ENCODE data around the gene SFSWAP. TPM values are rescaled to one million over a fixed set of nuclear protein-coding genes. Genes with fewer than 3 reads are reported as not detected.

The SFSWAP gene
- total and polyA plus RNA-seq, 4 donors = 6.1 to 21.6 (median 10.1) TPM

DNA sequence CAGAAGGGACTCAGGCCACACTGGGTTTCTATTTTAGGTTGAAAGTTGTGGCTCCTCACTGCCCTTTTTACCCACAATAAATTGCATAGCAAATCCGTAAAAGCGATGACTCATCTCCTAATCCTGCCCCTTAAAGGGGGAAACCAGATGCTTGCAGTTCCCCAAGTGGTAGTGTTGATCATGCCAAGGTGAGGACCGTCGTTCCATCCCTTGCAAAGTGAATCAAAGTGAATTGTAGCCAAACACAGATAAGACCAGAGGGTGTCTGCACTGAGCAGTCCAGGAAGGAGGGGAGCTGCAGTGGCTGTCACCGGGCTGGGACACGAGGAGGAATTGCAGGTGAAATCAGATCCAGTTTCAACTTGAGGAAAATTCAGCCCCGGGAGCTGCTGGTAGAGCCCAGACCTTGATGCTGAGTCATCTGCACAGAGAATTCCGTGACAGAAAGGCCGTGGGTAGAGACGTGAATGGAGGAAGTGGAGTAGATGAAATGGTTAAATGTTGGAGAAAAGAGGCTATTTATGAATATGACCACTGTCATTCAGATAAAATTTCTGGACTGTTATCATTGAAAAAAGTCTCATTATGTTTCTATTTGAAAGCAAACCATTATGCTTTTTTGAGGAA, 73.1 kb downstream of the SFSWAP start:
- TF ChIP-seq HNF4G (IDR thresholded peaks at IDR 0.05) (no peak), NR2F2 (IDR thresholded peaks at IDR 0.05) (no peak), TAF1 (conservative IDR thresholded peaks at IDR 0.05) (no peak), FOXA2 (IDR thresholded peaks at IDR 0.05) (no peak), GABPA (IDR thresholded peaks at IDR 0.05 in 1 of 2, conservative IDR thresholded peaks at IDR 0.05 in 1 of 2) (no peak), SP1 (IDR thresholded peaks at IDR 0.05) (no peak)
- TF ChIP-seq, protein P1, sequence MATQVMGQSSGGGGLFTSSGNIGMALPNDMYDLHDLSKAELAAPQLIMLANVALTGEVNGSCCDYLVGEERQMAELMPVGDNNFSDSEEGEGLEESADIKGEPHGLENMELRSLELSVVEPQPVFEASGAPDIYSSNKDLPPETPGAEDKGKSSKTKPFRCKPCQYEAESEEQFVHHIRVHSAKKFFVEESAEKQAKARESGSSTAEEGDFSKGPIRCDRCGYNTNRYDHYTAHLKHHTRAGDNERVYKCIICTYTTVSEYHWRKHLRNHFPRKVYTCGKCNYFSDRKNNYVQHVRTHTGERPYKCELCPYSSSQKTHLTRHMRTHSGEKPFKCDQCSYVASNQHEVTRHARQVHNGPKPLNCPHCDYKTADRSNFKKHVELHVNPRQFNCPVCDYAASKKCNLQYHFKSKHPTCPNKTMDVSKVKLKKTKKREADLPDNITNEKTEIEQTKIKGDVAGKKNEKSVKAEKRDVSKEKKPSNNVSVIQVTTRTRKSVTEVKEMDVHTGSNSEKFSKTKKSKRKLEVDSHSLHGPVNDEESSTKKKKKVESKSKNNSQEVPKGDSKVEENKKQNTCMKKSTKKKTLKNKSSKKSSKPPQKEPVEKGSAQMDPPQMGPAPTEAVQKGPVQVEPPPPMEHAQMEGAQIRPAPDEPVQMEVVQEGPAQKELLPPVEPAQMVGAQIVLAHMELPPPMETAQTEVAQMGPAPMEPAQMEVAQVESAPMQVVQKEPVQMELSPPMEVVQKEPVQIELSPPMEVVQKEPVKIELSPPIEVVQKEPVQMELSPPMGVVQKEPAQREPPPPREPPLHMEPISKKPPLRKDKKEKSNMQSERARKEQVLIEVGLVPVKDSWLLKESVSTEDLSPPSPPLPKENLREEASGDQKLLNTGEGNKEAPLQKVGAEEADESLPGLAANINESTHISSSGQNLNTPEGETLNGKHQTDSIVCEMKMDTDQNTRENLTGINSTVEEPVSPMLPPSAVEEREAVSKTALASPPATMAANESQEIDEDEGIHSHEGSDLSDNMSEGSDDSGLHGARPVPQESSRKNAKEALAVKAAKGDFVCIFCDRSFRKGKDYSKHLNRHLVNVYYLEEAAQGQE (IDR thresholded peaks at IDR 0.05) = no peak
- TF ChIP-seq, protein P2, sequence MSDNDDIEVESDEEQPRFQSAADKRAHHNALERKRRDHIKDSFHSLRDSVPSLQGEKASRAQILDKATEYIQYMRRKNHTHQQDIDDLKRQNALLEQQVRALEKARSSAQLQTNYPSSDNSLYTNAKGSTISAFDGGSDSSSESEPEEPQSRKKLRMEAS (IDR thresholded peaks at IDR 0.05) = no peak
- TF ChIP-seq, protein P3, sequence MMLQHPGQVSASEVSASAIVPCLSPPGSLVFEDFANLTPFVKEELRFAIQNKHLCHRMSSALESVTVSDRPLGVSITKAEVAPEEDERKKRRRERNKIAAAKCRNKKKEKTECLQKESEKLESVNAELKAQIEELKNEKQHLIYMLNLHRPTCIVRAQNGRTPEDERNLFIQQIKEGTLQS (IDR thresholded peaks at IDR 0.05) = no peak
- TF ChIP-seq, protein P4, sequence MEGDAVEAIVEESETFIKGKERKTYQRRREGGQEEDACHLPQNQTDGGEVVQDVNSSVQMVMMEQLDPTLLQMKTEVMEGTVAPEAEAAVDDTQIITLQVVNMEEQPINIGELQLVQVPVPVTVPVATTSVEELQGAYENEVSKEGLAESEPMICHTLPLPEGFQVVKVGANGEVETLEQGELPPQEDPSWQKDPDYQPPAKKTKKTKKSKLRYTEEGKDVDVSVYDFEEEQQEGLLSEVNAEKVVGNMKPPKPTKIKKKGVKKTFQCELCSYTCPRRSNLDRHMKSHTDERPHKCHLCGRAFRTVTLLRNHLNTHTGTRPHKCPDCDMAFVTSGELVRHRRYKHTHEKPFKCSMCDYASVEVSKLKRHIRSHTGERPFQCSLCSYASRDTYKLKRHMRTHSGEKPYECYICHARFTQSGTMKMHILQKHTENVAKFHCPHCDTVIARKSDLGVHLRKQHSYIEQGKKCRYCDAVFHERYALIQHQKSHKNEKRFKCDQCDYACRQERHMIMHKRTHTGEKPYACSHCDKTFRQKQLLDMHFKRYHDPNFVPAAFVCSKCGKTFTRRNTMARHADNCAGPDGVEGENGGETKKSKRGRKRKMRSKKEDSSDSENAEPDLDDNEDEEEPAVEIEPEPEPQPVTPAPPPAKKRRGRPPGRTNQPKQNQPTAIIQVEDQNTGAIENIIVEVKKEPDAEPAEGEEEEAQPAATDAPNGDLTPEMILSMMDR (IDR thresholded peaks at IDR 0.05; ENCODE audit: low read depth, low read length, missing input control) = no peak
- Histone ChIP-seq H3K27me3 (ENCODE audit: control insufficient read depth in 4 of 4, insufficient read depth in 4 of 4, low read length in 3 of 4) (no peaks in the 10 kb centered on the region), H3K4me1 (ENCODE audit: control insufficient read depth in 4 of 4, insufficient read depth in 4 of 4, low read length in 3 of 4) (no peaks in the 10 kb centered on the region), H3K9me3 (ENCODE audit: control insufficient read depth in 4 of 4, low read length in 3 of 4) (no peaks in the 10 kb centered on the region), H3K9ac (ENCODE audit: low read depth in 1 of 2, low read length in 2 of 2) (no peak overlapping the region), H3K27ac (ENCODE audit: low read depth in 1 of 2, low read length in 2 of 2) (no peak overlapping the region), H3K36me3 (ENCODE audit: control insufficient read depth in 4 of 4, insufficient read depth in 3 of 4, low read depth in 1 of 4, low read length in 3 of 4) (peaks cover 13 to 60% (median 37%) of the 10 kb centered on the region in 4 donors), H3K4me3 (ENCODE audit: low read depth in 1 of 3, low read length in 3 of 3) (no peak overlapping the region)
- 86% methylated on average over 10 of the region's 10 CpGs for WGBS
- DNase-seq (ENCODE audit: low spot score) = no peak

DNA sequence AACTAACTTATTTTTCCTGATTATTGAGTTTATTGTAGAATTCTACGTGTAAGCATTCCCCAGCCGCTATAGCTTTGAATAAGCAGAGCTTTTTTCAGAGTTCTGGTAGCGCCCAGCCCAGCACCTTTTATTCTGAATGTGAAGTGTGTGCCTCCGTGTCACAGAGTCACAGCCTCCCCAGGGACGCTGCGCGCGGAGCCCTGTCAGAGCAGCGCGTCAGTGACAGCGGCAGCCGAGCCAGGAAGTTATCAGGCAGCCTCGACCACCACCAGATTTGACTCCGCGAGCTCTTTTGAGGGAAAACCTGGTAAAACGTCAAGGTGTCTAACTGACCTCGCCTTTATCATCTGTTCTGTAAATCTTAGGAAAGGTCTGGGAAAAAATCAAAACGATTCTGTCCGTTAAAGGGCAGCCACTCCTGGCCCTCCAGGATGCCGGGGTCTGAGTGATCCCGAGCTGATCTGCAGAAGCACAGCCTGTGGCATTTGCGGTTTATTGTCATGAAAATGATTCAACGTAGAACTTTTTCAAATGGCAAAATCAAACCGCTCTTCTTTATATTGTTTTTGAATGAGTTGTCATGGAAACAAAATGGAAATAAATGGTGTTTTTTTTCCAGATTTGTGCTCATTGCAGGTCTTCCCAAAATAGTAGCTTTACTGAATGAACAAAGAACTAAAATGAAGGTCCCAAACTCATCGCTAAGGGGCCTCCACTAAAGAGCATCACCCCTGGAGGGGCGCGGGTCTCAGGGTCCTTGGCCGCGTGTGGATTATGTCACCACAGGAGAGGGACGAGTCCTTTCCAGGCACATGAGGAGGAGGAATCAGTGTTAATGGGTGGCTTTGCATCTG, 74.2 kb downstream of the SFSWAP start:
- no peak for DNase-seq (ENCODE audit: low spot score)
- 95% methylated on average over 30 of the region's 30 CpGs for WGBS
- TF ChIP-seq GABPA (IDR thresholded peaks at IDR 0.05 in 1 of 2, conservative IDR thresholded peaks at IDR 0.05 in 1 of 2) (no peak), HNF4G (IDR thresholded peaks at IDR 0.05) (no peak), EGR1 (IDR thresholded peaks at IDR 0.05; ENCODE audit: low read depth in 2 of 2) (no peak), FOXA1 (IDR thresholded peaks at IDR 0.05) (no peak), RXRA (IDR thresholded peaks at IDR 0.05) (no peak), NR2F2 (IDR thresholded peaks at IDR 0.05) (no peak), RAD21 (IDR thresholded peaks at IDR 0.05) (no peak), HNF4A (conservative IDR thresholded peaks at IDR 0.05) (no peak), JUND (IDR thresholded peaks at IDR 0.05) (no peak), FOXA2 (IDR thresholded peaks at IDR 0.05) (no peak), TAF1 (conservative IDR thresholded peaks at IDR 0.05) (no peak)
- TF ChIP-seq, protein P4 (IDR thresholded peaks at IDR 0.05; ENCODE audit: low read depth, low read length, missing input control) = no peak
- TF ChIP-seq, protein P1 (IDR thresholded peaks at IDR 0.05) = no peak
- TF ChIP-seq, protein P2 (IDR thresholded peaks at IDR 0.05) = no peak

More for the DNA sequence above, 74.2 kb downstream of the SFSWAP start:
- Histone ChIP-seq H3K4me1 (ENCODE audit: control insufficient read depth in 4 of 4, insufficient read depth in 4 of 4, low read length in 3 of 4) (no peaks in the 10 kb centered on the region), H3K9me3 (ENCODE audit: control insufficient read depth in 4 of 4, low read length in 3 of 4) (no peaks in the 10 kb centered on the region), H3K36me3 (ENCODE audit: control insufficient read depth in 4 of 4, insufficient read depth in 3 of 4, low read depth in 1 of 4, low read length in 3 of 4) (peaks cover 11 to 59% (median 41%) of the 10 kb centered on the region in 4 donors), H3K27ac (ENCODE audit: low read depth in 1 of 2, low read length in 2 of 2) (no peak overlapping the region), H3K27me3 (ENCODE audit: control insufficient read depth in 4 of 4, insufficient read depth in 4 of 4, low read length in 3 of 4) (no peaks in the 10 kb centered on the region), H3K9ac (ENCODE audit: low read depth in 1 of 2, low read length in 2 of 2) (no peak overlapping the region), H3K4me3 (ENCODE audit: low read depth in 1 of 3, low read length in 3 of 3) (no peak overlapping the region)
